HG03469 (cell line): Measurements from ENCODE around the gene SNRPB2.

Source experiments
- ATAC-seq: cut with Tn5 transposase; IDR thresholded peaks from one replicate; pipeline ENCODE4 v1.9.1; 2021; ENCODE audit warnings: mild to moderate bottlenecking, moderate library complexity, moderate number of reproducible peaks; ENCODE audit not compliant: unreplicated experiment

The SNRPB2 gene

DNA sequence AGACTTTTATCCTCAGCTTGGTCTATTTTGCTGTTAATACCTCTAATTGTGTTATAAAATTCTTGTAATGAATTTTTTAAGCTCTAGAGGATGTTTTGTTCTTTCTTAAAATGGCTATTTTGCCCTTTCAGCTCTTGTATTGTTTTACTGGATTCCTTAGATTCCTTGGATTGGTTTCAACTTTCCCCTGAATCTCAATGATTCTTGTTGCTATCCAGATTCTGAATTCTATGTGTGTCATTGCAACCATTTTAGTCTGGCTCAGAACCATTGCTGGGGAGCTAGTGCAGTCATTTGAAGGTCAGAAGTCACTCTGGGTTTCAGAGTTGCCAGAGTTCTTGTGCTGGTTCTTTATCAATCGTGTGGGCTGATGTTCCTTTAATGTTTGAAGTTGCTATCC lies 55.4 kb downstream of the SNRPB2 start:
- no peak for ATAC-seq
